Stimulated activated CD4-positive, alpha-beta T cell treated with anti-CD3 and anti-CD28 coated beads, Interleukin-15, amount 100 ng/mL, for 1 hour (primary cell): Measurements from ENCODE around the gene FHAD1.
"Not testable (repeated sequence)": the region's sequence is repeated elsewhere in the genome, so short reads cannot be mapped to it uniquely, and the experiment has no call there.

ENCODE experiments used
- DNase-seq, 2 donors: peaks; one replicate each; pipeline ENCODE4 v3.0.0-alpha.2; 2020; ENCODE audit warnings: low read depth in 1 of 2, low spot score in 1 of 2

The FHAD1 gene

DNA sequence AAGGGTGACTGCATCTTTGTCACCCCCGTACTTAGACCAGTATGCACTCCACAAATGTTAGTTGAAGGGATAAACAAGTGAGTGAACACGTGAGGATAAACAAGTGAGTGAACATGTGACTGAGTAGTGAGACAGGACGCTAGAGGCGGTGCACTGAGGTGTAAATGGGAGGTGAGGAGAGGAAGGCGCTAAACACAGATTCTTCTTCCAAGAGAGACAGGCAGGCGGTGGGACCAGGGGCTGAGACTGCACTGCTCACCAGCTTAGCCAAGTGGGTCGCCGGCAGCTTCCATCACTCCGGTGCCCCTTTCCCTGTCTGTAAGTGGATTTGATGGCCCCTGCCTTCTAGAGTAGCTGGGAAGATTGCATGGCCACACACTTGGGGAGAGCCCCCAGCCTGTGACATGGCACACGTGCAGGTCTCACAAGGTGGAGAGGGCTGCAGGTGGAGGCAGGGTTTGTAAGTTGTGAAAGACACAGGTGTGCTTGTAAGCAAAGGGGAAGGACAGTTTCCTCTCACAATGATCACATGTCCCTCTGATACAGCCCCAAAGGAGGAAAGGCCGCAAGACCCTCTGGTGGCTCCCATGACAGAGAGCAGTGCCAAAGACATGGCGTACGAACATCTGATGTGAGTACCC lies 115.2 kb downstream of the FHAD1 start:
- no peak for DNase-seq

DNA sequence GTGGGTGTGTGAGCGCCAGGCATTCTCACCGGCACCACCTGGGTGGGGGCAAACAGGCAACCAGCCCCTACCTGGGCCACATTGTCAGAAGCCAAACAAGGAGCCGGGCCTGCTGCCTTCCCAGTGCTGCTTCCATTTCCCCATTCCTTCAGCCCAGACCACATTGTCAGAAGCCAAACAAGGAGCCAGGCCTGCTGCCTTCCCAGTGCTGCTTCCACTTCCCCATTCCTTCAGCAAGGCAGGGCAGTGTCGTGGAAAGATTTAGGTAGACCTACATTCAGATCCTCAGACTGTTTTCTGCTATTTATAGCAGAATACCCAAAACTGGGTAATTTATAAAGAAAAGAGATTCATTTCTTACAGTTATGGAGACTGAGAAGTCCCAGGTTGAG lies 115.7 kb downstream of the FHAD1 start:
- DNase-seq, result no peak

DNA sequence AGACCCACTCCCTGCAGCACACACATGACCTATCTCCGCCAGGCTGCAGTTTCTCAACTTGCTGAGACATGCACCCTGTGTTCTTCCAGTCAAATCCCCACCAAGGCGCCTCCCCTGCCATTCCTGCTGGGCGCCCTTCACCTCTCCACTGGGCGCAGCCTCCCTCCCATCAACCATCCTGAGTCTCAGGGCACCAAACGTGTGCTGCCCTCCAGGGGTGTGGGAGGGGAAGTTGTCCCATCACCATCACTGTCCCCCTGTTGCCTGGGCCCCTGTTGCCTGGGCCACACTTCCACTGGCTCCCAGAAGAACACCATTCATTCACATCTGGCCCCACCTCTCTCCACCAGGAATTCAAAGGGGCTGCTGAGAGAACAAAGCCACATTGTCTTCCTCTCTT lies 117.7 kb downstream of the FHAD1 start:
- no peak for DNase-seq

DNA sequence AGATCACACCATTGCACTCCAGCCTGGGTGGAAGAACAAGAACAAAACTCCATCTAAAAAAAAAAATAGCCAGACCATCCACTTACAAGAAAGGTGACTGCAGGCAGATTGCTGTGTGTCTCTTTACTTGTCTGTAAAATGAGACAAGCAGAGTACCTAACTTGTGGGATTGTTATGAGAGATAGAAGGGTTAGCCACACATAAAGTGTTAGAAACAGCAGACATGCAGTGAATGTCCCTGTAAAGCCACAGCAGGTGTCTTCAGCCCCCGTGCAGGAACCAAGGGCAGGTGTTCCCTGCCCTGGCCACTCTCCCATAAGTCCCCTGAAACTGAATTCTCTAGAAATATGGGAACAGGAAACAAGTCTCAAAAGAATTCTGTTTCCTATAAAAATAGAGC lies 121.9 kb downstream of the FHAD1 start:
- DNase-seq, result no peak

DNA sequence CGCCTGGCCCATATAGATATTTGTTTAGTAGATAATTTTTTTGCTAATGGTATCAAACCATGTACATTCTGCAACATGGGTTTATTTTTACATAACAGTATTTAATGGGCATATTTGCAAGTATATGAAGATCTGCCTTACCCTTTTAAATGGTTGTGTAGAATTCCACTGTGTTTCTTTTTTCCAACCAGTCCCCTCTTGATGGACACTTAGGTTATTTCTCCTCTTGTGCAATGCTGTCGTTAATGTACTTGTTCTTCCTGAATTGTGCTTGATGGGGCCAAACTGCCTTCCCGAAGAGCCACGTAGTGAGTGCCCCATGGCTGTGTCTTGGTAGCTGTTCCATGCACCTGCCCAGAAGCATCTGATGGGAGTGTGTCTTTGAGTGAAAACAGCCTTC lies 123.2 kb downstream of the FHAD1 start:
- DNase-seq, result no peak

DNA sequence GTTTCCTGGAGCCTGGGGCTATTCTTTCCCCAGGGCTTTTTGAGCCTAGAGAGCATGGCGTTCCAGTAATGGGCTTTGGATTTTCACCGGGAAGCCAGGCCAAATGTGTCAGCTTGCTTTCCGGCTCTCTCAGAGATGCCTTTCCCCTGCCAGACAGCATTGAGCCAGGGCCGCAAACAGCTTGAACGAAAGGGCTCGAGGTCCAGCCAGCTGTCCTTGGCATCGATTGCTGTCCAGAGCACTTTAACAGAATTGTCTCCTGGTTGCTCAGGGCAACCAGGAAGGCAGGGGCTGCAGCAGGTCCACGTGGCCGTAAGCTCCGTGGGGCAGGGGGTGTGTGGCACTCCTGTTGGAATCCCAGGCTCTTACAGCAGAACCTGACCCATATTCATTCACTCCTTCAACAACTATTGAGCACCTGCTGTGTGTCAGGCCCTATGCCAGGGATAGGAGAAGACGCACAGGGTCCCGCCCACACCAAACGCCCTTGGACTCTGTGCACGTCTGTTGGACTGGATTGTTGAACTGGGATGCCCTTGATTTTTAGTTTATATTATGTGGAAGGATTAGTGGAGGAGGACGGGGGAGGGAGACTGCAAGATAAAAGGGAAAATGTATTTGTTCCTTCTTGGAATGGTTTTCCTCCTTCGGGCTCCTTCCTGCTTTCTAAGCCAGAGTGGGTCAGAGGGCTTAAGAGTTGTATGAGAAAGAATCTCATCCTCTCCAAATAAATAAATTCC lies 123.9 kb downstream of the FHAD1 start:
- DNase-seq, result no peak

DNA sequence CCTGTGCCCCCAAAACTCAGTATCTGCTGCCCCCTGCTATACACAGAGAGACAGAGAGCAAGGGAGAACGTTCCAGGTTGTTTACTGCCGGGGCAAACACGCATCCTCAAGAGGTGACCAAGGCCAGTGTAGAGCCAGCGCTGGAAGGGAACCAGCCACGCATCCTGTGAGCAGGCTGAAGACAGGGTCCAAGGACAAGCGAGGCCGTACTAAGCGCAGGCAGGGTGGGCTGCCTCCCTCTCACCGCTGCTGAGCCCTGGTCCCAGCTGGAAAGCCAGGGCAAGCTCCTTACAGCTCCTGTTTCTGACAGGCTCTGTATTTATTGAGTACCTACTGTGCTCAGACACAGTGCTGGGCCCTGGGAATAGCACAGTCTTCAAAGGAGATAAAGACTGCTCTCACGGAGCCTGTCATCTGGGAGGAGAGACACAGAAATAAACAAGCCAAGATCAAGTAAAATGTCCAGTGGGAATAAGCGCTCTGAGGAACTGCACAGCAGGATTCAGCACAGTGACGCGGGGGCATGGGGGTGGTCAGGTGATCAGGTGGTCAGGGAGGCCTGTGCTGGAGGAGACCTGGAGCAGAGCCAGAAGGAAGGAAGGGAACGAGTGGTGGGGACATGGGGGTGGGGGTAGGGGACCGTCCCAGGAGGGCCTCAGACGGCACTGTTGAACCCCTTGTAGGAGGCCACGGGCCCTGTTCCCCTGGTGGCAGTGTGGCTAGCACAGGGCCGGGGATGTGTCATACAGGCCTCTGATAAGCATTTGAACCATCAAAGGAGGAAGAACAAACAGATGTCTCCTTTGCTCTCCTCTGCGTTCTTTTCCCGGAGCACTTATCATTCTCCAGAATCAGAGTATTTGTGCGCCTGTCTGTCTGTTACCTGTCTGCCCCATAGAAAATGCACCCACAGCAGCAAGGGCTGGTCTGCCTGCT lies 124.9 kb downstream of the FHAD1 start:
- no peak for DNase-seq

DNA sequence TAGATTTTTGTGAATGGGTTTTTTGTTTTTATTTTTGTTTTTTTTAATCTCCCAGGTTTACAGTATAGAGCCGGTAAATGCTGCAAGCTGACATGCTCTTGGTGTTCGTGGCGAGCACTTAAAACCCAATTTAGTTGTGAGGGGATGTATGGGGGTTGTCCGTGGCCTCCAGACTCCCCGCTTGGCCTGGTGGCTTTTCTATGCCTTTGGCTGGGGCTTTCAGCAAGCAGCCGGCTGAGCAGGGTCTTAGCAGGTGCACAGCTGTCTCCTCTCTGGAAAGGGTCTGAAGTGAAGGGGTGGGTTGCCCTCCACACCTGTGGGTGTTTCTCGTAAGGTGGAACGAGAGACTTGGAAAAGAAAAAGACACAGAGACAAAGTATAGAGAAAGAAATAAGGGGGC lies 131.7 kb downstream of the FHAD1 start:
- no peak for DNase-seq

DNA sequence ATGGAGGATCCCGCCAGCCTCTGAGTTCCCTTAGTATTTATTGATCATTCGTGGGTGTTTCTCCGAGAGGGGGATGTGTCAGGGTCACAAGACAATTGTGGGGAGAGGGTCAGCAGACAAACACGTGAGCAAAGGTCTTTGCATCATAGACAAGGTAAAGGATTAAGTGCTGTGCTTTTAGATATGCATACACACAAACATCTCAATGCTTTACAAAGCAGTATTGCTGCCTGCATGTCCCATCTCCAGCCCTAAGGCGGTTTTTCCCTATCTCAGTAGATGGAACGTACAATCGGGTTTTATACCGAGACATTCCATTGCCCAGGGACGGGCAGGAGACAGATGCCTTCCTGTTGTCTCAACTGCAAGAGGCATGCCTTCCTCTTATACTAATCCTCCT lies 132.1 kb downstream of the FHAD1 start:
- DNase-seq, result not testable (repeated sequence)

DNA sequence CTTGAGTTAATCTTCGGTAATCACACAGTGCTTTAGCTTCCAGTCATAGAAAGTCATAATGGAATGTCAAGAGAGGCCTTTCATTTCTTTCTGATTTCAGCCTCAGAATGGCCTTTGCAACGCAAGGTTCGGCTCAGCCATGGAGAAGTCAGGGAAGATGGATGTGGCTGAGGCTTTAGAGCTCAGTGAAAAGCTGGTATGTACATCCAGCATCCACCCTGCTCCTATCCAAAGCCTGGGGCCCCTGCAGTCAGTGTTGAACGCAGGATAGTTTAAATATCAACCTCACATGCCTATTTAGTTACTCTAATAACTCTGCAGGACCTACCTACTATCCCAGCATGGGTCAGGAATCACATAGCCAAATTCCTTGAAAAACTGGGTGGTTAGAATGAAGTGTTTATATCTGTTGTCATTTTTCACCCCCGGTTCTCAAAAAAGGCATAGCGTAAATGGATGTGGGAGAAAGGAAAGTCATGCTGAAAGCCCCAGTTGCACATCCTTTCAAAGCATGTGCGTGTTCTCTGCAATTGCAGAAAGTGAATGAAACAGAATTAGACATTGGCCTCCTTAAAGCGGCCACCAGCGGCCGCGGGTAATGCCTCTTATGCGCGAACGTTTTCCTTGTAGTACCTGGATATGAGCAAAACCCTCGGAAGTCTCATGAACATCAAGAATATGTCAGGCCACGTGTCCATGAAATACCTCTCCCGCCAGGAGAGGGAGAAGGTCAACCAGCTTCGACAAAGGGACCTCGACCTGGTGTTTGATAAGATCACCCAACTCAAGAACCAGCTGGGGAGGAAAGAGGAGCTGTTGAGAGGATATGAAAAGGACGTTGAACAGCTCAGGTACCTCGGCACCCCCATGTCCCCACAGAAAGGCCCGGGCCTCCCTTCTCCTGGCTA lies 133.8 kb downstream of the FHAD1 start:
- no peak for DNase-seq

DNA sequence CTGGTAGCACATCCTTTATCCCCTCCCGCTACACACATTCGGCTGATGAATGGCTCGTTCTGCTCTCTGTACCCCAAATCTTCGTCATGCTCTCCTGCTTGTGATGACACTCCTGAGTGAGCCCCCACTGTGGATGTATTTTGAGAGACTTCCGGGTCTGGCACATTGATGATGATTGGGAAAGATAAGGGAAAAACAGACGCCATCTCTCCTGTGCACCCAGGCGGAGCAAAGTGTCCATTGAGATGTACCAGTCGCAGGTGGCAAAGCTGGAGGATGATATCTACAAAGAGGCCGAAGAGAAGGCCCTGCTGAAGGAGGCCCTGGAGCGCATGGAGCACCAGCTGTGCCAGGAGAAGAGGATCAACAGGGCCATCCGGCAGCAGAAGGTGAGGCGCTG lies 134.8 kb downstream of the FHAD1 start:
- DNase-seq, result no peak

DNA sequence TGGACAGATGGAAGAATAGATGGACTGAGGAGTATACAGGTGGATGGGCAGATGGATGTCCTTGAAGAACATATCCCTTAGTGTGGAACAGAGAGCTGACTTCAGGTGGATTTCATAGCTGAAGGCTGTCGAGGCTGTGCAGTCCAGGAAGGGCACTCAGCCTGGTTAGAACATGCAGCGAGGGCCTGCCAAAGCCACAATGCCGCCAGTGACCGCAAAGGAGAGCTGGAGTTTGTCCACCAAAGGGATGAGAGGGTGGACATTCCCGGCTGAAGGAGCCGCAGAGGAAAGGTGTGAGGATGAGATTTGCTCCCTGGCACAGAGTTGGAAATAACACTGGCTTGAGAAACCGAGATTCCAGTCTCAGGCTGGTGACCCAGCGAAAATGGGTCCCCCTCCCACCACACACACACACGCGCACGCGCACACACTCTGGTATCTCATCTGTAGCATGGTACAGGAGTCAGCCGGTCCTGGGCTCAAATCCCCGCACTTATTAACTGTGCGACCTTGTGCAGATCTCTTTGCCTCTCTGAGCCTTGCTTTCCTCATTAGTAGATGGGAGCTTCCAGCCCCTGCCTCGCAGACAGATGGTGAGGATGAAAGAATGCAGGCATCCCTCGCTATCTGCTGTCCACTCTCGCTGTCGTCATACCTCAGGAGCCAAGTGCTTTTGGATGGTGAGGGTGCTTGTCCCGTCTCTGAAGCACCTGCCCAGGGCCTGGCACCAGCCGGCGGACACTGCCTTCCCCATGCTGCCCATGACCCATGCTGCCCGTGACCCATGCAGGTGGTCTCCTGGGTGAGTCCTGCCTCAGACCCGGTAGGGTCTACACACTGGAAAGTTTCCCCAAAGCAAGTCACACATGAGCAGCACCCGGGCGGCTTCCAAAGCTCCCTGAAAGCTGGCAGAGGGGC lies 135.8 kb downstream of the FHAD1 start:
- no peak for DNase-seq

DNA sequence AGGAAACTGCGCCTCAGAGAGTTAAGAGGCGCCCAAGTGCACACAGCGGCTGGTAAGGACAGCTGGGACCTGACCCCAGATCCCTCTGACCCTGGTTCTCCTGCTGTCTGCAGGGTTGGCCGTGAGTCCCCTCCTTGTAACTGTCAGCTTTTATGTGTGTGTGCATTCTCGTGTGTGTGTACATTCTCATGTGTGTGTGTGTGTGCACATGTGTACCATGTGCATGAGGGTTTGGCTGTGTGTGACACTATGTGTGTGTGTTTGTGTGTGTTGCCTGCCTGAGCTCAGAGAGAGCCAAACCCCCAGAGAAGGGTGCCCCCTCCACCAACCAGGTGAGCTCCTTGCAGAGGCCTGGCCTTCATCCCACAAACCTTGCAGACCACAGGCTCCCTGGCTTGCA lies 136.8 kb downstream of the FHAD1 start:
- no peak for DNase-seq

DNA sequence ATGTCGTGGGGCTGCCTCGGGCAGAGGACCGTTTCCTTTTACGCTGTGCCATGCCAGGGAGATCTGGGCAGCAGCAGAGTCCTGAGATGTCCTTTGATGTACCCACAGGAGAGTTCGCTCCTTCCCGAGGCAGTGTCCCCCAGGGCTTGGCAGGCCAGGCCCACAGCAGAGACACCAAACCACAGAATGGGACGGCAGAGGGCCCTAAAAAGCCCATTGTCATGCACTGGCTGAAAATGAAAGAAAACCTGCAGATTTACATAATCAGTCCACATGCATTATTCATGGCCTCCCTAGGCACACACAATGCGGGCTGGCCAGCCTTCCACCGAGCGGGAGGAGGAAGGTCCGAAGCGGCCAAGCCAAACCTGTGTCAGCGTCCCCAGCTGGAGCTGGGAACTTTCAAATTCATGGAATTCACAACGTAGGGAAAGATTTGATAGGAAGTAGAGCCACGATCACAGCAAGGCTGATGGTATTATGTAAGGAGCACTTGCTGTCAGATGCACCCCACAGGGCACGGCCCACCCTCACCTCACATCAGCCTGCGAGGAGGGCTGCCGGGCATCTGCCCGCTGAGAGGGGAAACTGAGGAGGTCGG lies 137.4 kb downstream of the FHAD1 start:
- no peak for DNase-seq

DNA sequence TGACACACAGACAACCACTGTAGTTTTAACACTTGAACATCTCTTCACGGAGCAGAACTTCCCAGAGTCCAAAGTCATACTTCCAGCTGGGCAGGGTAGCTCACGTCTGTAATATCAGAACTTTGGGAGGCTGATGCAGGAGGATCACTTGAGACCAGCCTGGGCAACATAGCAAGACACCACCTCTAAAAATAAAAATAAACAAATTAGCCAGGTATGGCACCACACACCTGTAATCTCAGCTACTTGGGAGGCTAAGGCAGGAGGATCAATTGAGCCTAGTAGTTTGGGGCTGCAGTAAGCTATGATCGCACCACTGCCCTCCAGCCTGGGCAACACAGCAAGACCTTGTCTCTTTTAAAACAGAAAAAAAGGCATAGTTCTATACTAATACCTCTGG lies 138.4 kb downstream of the FHAD1 start:
- DNase-seq, result no peak

DNA sequence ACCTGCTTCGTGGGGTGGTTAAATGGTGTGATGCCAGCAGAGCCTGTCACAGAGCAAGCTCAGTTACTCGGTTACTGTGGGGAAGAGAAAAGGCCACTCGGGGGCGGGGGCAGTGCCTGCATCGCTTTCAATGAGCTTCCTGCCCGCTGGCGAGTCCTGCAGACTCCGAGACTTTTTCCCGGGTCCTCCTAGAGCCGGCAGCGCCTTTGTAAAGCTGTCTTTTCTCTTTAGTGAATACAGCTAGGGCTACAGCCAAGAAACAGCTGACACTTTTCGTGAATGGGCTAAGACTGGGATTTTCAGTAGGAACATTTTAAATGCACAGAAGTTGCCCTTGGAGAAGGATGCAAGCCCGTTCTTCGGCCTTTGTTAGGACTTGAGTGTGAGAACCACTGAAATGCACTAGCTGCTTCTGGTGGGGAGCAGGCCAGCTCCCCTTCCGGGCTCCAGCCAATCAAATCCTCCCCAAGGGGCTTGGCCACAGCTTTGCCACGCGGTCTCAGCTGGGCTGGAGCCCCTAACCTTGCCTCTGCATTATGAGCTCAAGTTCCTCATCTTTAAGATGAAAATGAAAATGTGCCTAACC lies 139.2 kb downstream of the FHAD1 start:
- DNase-seq, result no peak

DNA sequence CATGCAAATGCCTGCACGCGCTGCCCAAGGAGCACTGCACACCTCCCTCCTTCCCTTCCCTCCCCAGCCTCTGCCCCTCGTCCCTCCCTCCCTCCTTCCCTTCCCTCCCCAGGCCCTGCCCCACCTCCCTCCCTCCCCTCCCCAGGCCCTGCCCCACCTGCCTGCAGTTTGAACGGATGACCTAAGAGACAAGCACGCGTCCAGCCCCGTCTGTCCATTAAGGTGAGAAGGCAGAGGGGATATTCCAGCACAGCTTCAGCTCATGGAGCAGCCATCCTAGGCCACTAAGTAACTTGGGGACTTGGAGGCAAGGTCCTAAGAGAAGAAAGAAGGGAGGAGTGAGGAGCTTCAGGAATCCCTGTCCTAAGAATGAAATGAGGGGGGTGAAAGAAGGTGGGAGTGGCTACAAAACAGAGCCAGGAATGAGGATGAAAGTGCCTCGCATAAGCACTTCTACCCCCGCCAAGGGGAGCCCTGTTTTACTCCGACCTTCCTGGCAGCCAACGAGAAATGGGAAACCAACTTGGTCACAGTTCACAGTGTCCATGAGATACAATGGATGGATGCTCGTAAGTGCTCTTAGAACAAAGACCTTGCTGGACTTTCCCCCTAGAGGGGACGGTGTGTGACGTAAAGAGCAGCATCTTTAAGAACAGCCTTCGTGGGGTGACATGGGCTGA lies 141.3 kb downstream of the FHAD1 start:
- no peak for DNase-seq

DNA sequence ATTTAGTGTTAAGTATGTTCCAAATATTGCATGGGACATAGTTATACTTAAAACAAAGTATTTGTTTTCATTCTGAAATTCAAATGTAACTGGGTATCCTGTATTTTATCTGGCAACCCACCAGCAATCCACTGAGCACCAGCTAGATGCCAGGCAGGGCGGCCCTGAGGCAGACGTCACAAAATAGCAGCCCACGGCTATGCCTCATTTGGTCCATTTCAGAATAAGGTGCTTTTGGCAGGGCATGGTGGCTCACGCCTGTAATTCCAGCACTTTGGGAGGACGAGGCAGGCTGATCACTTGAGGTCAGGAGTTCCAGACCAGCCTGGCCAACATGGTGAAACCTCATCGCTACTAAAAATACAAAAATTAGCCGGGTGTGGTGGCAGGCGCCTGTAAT lies 142.8 kb downstream of the FHAD1 start:
- DNase-seq, result not testable (repeated sequence)

DNA sequence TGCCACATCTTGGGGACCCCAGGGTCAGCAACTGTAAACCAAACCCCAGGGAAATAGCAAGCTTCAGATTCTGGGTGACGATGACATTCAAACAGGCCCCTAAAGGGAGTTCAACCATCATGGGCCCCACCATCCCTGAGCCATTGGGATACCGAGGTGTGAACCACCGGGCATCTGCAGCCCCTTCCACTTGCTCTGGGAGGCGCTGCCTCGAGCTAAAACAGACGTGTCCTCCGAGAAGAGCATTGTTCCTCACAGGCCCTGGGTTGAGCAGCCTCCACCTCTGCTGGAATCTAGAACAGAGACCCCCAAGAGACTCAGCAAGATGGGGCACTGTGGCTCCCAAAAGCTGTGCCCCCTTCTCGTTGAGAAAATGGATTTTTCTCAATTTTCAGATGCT lies 143.6 kb downstream of the FHAD1 start:
- no peak for DNase-seq
